IPS DF 19.7 (cell line): ENCODE data around the gene TCOF1.

Experiments used
- DNase-seq: peaks from one replicate; pipeline ENCODE4 v3.0.0-alpha.2; 2013; ENCODE audit warnings: low read depth, low spot score

TCOF1 gene

DNA sequence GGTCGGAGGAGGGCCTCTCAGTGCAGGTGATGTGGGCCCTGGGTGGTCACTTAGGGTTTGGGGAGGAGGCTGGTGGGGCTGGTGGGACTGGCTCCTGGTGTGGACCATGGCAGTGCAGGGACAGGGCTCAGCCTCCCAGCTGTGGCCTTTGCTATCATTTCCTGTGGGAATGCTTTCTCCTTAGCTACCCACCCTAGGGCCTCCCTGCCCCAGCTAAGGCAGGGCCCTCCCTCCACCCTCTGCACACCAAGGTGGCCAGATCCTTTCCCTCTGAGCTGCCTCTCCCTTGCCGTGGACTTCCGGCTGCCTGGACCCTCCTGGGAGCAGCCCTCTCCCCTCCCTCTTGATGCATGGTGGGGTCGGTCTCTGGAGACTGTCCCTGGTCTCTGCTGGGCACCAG lies 32.1 kb upstream of the TCOF1 start:
- DNase-seq = no peak

DNA sequence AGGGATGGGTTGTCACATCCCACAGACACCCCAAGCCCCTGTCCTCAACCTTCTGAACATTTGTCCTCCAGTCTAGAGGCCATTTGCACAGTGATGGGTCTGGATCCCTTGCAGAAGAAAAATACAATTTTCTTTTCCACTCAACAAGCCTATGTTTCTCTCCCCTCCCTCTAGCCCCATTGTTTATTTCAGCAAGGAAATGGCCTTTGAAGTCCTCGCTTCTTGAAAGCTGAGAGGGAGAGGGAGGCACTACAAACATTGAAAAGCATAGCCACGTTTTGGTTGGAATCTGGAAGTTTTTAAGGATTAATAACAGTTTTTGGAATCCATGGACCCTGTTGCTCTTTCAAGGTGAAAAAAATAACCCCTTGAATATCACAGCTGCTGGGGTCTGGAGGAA lies 30.8 kb upstream of the TCOF1 start:
- no peak for DNase-seq

DNA sequence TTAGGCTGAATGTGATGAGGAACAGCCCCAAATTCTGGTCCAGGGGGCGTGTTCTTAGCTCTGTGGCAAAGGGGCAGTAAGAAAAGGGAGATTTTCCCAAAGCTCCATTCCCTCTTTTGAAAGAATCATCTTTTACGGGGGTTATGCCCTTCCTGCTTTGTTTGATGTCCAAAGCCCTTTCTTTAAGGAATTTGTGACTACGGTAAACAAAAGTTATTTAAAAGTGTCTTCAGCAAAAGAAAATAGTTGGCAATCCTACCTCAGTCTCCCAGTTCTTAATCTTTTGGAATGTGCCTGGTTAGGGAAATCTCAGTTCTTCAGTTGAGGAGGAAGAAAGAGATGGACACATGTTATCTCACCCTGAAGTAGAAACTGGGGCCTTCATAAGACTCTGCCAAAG lies 30.4 kb upstream of the TCOF1 start:
- DNase-seq = no peak

DNA sequence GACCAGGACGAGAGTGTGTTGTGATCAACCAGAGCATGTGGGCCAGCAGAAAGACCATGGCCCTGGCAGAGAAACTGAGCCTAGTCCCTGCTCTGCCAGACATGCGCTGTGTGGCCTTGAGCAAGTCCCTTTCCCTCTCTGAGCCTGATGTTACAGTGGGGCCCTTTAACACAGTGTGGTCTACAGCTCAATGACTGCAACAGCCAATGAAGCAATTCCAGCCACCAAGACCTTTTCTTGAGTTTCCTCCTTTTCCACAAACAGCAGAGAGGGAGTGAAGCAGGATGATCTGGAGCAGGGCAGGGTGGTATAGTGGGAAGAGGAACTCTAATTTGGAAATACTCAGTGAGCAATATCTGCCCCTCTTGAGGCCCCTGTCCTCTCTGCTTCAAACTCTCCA lies 29.0 kb upstream of the TCOF1 start:
- no peak for DNase-seq

DNA sequence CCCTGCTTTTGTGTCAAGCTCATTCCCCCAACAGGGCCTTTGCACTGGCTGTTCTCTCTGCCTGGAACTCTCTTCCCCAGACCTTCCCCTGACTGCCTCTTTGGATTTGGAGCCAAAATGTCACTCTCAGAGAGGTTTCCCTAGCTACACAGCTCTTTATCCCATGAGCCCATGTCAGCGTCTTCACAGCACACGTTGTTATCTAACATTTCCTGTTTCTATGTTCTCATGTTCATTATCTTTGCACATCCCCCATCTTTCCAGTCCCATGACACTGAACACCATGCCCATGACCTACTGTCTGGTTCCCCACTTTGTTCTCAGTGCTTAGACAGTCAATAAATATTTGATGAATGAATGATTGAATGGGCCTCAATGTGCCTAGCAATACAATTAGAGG lies 28.5 kb upstream of the TCOF1 start:
- no peak for DNase-seq

DNA sequence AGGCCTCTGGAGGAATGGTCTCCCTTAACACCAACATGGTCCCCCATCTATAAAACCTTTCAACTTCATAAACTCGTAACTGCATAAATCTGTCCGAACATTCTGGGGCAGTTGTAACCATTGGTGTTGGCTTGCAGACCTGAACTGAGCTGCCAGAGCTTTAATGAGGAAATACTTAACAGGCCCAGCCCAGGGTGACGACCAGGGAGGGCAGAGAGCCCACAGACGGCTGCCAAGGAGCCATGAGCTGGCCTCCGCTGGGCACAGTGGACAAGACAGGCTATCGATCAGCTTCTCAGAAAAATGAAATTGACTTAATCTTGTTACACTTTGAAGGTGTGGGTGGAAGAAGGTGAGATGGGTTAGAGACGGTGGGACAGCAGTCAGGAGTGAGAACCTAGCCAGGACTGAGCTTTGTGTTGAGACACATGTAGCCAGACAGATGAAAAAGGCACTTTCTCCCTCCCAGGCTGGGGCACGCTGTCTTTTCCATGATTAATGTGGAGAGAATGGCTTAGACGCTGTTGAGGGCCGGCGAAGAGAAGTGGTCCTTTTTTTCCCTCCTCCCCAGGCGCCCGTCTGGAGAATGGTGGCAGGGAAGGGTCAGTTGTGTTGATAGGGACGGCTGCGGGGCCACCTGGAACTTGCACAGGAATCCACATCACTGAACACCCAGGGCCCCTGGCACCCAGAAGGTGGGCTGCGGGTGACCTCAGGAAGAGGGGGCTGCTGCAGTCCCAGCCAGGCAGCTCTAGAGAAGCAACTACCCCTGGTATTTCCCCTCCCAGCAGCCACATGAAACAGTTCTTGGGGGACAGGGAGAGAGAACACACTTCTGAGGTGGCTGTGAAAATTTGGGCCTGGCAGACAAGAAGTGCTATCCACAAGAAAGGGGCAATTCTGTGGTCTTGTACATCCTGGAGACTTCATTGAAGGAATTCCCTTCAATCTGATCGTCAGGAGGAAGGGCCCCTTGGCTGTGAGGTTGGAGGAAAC lies 27.3 kb upstream of the TCOF1 start:
- DNase-seq = no peak

DNA sequence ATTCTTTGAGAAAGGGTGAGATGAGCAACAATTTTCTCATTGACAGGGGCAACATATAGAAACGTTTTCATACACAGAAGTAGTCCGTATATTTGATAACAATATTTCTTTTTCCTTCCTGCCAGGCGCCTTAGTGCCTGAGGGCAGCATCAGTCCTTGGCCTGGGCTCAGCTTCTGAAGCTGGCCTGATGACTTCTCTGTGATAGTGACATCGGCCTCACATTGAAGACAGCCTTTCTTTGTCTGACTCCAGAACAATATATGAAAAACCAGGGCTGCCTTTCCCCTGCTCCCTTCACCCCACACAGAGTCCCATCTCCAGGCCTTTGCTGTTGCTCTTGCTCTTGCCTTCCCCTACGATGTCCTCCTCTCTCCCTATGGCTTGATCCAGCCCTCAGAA lies 24.1 kb upstream of the TCOF1 start:
- DNase-seq = no peak

DNA sequence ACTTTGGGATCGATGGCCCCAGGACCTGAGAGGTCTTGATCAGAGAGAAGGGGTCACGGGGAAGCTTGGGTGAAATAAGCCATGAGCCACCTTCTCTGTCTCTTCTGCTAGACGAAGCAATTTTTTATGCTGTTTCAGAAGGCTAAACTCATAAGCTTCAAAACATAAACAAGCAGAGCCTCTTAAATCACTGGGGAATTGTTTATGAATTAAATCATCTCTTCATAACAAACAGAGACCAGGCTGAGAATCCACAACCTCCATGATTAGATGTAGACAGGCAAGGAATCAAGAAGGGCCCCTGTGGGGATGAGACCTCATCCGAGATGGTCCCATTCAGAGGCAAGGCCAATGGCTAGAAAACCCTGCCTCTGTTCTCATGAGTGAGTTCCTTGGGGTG lies 21.7 kb upstream of the TCOF1 start:
- no peak for DNase-seq

DNA sequence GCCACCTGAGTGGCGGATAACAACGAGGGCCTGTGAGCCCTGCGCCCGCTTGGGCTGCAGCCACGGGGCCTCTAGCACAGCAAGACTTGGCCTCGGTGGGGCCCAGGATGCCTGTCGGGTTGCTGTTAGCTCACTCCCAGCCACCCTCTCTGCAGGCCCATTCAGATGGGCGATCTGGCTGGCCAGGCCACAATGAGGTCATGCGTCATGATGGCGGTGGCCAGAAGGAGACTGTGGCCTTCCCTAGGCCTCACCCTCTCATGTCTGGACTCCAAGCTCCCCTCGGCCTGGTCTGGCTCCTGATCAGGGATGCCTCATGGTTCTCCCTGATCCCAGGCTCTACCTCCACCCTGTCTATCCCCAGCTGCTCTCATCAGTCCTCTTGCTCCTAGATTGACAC lies 19.0 kb upstream of the TCOF1 start:
- no peak for DNase-seq

DNA sequence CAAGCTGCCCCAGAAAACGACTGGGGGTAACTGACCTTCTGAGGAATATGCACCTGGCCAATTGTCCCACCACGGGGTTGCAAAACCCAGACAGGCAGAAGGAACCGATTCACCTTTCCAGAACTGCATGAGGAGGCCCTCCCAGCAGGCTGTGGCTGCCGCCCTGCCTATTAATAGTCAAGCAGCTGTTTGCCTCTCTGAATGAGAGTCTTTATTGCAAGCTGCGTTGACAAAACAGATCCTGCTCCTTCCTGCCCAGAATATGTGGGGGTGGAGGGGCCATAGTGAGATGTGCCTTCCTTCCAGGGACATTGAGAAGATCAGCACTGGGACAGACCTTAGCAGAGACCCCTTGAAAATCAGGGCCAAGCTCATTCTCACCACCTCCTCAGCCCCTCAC lies 18.3 kb upstream of the TCOF1 start:
- DNase-seq = no peak

DNA sequence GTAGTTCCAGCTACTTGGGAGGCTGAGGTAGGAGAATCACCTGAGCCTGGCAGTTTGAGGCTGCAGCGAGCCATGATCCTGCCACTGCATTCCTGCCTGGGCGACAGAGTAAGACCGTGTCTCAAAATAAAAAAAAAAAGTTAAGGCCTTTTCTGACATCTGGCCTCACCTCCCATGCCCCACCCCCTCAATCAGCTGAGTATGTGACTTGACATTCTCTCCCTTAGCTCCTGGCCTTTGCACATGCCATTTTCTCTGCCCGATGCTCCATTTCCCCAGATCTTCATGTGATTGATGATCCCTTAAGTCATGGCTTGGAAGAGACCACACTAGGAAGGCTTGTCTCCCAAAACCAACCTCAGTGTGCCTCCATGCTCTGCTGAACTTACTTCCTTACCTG lies 17.7 kb upstream of the TCOF1 start:
- no peak for DNase-seq

DNA sequence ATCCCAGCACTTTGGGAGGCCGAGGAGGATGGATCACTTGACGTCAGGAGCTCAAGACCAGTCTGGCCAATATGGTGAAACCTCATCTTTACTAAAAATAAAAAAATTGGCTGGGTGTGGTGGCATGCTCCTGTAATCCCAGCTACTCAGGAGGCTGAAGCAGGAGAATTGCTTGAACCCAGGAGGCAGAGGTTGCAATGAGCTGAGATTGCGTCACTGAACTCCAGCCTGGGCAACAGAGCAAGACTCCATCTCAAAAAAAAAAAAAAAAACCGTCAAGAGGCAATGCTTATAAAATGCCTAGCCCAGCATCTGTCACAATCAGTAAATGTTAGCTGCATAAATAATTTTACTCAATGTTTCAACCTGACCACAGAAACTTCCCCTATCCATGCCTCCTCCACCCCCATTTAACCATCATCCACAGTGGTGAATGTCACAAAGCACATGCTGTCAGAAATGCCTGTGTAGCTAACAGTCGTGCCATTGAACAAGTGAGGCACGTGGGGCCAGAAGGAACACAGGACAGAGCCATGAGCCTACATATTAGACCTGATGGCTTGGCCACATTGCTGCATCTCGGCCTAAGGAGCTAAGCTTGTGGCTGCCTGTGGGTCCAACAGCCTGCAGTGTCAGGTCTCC lies 16.8 kb upstream of the TCOF1 start:
- no peak for DNase-seq

DNA sequence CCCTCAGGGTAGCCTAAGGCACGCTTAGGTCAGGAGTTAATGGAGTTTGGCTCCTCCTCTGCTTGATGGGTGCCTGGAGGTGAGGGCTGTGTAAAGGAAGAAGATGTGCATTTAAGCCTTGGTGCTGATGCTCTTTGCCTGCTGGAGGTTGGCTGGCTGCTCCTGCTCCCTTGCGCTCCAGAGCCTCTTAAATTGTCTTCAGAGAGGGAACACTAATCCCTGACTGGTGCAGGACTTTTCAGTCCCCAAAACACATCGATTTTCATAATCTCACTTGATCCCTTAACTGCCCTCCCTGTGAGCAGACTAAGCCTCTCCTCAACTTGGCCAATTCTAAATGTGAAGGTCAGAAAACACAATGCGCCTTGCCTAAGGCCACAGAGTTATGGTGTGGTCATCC lies 16.2 kb upstream of the TCOF1 start:
- no peak for DNase-seq

DNA sequence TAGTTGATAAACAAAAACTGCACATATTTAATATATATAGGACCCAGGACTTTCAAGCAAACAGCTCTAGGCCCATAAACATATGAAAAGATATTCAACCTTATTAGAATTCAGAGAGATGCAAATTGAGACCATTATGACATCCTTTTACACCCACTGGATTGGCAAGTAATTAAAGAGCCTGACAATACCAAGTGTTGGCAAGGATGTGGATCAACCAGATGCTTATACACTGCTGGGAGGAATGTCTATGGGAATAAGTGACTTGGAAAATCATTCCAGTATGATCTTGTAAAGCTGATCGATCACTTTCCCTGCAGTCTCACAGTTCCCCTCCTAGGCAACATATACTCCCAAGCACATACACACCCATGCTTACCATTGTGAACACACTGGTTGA lies 15.5 kb upstream of the TCOF1 start:
- DNase-seq = no peak

DNA sequence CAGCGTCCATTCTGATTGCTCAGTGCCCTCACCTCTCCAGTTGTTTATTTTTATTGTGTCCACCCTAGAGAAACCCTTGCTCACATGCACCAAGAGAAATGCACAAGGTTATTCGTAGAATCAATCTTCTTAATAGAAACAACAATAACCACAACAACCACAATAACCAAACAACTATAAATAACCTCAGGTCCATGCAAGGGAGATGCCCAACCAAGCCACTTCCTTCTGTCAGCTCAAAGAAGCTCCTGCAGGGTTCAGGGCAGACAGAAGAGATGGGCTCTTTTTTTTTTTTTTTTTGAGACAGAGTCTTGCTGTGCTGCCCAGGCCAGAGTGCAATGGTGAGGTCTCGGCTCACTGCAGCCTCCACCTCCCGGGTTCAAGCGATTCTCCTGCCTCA lies 14.9 kb upstream of the TCOF1 start:
- DNase-seq = no peak

DNA sequence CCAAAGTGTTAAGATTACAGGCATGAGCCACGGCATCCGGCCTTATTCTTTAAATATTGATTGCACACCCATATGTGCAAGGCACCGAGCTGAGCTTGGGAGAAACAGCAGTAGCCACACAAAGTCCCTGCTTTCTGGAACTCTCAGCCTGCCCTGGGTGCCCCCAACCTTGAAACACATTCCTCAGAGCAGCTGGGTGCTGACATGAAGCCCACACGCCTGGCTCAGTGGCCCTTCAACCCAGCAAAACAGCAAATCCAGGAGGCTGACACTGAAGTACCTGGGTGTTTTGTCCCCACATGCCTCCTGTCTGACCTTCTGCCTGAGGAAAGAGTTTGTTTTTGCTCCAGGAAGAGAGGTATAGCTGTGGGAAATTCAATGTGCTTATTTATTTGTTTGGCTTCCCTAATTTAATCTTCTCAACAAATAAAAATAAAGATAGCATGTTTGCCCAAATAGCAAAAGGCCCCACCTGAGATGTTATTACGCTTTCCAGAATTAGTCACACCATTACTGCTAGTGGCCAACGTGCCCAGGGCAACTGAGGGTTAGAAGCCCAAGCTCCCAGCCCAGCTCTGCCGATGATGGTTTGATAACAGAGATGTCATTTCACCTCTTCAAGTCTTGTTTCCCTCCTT lies 13.4 kb upstream of the TCOF1 start:
- no peak for DNase-seq

DNA sequence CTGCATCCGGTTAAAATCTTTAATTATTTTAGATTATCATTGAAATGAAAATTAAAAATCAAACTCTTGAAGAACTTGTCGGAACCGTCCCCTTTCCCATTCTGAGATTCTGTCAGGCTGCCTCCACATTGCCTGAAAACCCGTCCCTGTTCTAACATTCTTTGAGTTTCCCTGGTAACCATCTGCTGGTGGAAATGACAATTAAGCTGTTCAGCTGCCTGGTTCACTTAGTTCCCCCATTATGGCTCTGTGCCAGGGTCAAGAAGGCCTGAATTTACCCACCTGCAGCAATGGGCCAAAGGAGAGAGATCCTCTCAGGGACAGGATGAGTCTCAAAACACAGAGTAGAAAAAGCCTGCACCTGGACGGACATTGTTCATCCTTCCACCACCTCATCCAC lies 11.8 kb upstream of the TCOF1 start:
- DNase-seq = no peak

DNA sequence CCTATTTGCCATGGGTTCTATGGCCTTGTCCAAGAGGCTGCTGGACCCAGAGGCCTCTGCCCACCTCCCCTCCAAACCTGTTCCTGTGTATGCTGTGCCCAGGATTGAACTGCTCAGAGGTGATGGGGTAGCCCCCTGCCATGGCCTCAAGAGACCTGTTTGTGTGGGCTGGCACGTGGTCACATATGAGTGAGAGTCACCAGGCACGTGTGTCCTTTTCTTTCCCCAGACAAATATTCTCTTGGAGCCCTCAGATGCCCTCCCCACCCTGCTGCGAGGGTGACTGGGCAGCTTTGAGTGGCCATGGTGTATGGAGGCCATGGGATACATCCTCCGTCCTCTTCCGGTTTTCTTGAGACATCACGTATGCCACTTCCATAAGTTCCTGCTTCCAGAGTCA lies 10.9 kb upstream of the TCOF1 start:
- no peak for DNase-seq

DNA sequence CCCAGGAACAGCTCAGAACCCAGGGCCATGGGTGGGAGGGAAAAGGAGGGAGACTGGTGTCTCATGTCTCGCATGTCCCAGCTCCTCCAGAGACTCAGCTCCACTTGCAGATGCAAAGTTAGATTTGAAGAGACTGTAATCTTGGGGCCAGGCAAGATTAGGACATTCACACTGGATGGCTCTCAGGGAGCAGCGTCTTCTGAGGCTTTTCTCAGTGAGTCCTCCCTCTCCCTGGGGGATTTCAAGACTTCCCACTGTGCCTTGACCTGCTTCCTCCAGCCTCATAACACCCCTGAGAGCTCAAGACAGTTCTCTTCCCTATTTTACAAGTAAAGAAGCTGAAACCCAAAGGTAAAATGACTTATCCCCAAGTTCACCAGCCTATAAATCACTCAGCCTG lies 10.5 kb upstream of the TCOF1 start:
- DNase-seq = no peak

DNA sequence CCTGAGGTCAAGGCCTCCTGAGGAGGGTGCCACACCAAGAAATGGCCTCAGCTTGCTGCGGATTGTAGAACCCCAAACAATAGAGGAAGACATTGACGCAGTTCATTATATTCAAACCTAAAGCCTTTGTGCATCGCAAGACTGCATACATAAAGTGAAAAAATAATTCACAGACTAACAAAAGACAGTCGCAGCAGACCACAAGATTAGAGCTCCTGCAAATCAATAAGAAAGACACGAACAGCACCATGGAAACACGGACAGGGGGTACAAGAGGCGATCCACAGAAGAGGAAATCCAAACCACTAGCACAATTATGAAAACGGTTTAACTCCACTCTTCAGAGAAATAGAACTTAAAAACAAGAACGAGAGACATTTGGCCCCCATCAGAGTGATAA lies 10.0 kb upstream of the TCOF1 start:
- DNase-seq = no peak

DNA sequence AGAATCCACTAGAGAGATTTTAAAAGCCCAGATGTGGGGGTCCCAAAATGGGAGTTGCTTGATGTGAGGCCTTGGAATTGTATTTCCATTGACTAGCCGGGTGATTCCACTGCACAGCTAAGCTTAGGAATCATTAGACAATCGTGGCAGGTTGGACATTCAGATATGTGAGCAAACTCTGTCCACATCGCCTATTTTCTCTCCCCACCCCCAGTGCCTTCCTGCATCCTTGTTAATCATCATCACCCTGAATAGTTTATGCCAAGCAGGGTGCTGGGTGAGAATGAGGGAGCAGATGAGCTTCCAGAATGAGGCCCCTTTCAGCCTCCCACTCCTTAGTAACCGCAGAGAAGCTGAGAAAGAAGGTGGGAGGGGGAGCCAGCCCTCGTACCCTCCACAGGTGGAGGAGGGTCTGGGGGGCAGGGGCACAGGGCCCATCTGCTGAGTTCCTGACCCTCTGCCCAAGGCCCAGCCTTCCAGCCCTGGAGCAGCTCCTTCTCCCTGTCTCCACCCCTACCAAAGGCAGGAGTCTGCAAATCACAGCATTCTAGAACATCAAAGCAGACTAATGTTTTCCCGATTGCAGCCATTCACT lies 7.7 kb upstream of the TCOF1 start:
- DNase-seq = no peak
